Left hindlimb (tissue), 1 donor: ENCODE results near the gene PPFIA1.
"Not testable (repeated sequence)": the region's sequence is repeated elsewhere in the genome, so short reads cannot be mapped to it uniquely, and the experiment has no call there.

Experiments
- DNase-seq: peaks from one replicate; pipeline ENCODE4 v3.0.0-alpha.2; 2018

PPFIA1 gene

GRCh38 chr11:70398834-70399680 is 128.6 kb downstream of the PPFIA1 start:
- no peak for DNase-seq

GRCh38 chr11:70399681-70400112 is 129.2 kb downstream of the PPFIA1 start:
- peak; percentile 61 for DNase-seq

- no peak for DNase-seq
Measured at GRCh38 chr11:70400643-70401042, 130.2 kb downstream of the PPFIA1 start.

- no peak for DNase-seq
Measured at GRCh38 chr11:70402016-70402415, 131.5 kb downstream of the PPFIA1 start.

GRCh38 chr11:70402685-70403084 is 132.2 kb downstream of the PPFIA1 start:
- DNase-seq, result no peak

GRCh38 chr11:70404244-70404643 is 133.8 kb downstream of the PPFIA1 start:
- no peak for DNase-seq

GRCh38 chr11:70405679-70406395 is 135.3 kb downstream of the PPFIA1 start:
- no peak for DNase-seq

- DNase-seq, result no peak
Measured at GRCh38 chr11:70407121-70407520, 136.6 kb downstream of the PPFIA1 start.

GRCh38 chr11:70407814-70408213 is 137.3 kb downstream of the PPFIA1 start:
- DNase-seq, result no peak

- DNase-seq, result not testable (repeated sequence)
Measured at GRCh38 chr11:70408326-70408725, 137.8 kb downstream of the PPFIA1 start.

- DNase-seq, result no peak
Measured at GRCh38 chr11:70409437-70409836, 138.9 kb downstream of the PPFIA1 start.

- no peak for DNase-seq
Measured at GRCh38 chr11:70409871-70410270, 139.4 kb downstream of the PPFIA1 start.

- no peak for DNase-seq
Measured at GRCh38 chr11:70410276-70411205, 140.1 kb downstream of the PPFIA1 start.

- no peak for DNase-seq
Measured at GRCh38 chr11:70411713-70412452, 141.4 kb downstream of the PPFIA1 start.

- DNase-seq, result no peak
Measured at GRCh38 chr11:70413151-70413550, 142.7 kb downstream of the PPFIA1 start.

GRCh38 chr11:70414341-70415100 is 144.0 kb downstream of the PPFIA1 start:
- DNase-seq, result no peak

- DNase-seq, result no peak
Measured at GRCh38 chr11:70415191-70415590, 144.7 kb downstream of the PPFIA1 start.

GRCh38 chr11:70415642-70416395 is 145.3 kb downstream of the PPFIA1 start:
- DNase-seq, result no peak

- DNase-seq, result no peak
Measured at GRCh38 chr11:70416881-70417280, 146.4 kb downstream of the PPFIA1 start.

GRCh38 chr11:70418130-70418529 is 147.6 kb downstream of the PPFIA1 start:
- DNase-seq, result no peak
